HCT116 (cell line): Measurements from ENCODE around the gene FAM53B.

ENCODE experiments used
- EZH2 ChIP-seq: fragments of 200-600 bp; sonication (generic); IDR thresholded peaks from 2 replicates; pipeline ENCODE4 v1.6.1; 2017; ENCODE audit warnings: antibody characterized with exemption, mixed run types
- POLR2A ChIP-seq: IDR thresholded peaks from 2 replicates; pipeline ENCODE4 v1.7.0; 2011; ENCODE audit warnings: borderline replicate concordance; ENCODE audit not compliant: insufficient read depth, insufficient read length; ENCODE audit errors: extremely low read depth
- SP1 ChIP-seq: IDR thresholded peaks from 2 replicates; pipeline ENCODE4 v1.6.1; 2012; ENCODE audit warnings: low read depth
- TCF7L2 ChIP-seq: IDR thresholded peaks from 2 replicates; pipeline ENCODE4 v1.7.0; 2011; ENCODE audit warnings: borderline replicate concordance, inconsistent platforms; ENCODE audit not compliant: insufficient read depth, insufficient read length; ENCODE audit errors: extremely low read depth
- YY1 ChIP-seq: IDR thresholded peaks from 2 replicates; pipeline ENCODE4 v1.6.1; 2011; ENCODE audit warnings: low read length, low read depth, moderate library complexity, mild to moderate bottlenecking; ENCODE audit not compliant: insufficient replicate concordance; ENCODE audit errors: extremely low read depth
- TF ChIP-seq, protein P1 (sequence below), 3 experiments: fragments of 200-600 bp in 1 of 3; sonication (generic) in 1 of 3; IDR thresholded peaks in 2 of 3; conservative IDR thresholded peaks in 1 of 3; 2 replicates each; pipeline ENCODE4 v1.5.1; 2012 to 2017; ENCODE audit warnings: low read depth in 2 of 3, low read length in 2 of 3, antibody characterized with exemption in 1 of 3, borderline replicate concordance in 1 of 3, control low read depth in 1 of 3, mild to moderate bottlenecking in 1 of 3, mixed read lengths in 1 of 3, mixed run types in 1 of 3, moderate library complexity in 1 of 3; ENCODE audit not compliant: insufficient read depth in 1 of 3
- TF ChIP-seq, protein P2 (sequence below): IDR thresholded peaks from 2 replicates; pipeline ENCODE4 v1.6.1; 2012
- TF ChIP-seq, protein P3 (sequence below): IDR thresholded peaks from 2 replicates; pipeline ENCODE4 v1.6.1; 2012; ENCODE audit warnings: low read depth

DNA sequence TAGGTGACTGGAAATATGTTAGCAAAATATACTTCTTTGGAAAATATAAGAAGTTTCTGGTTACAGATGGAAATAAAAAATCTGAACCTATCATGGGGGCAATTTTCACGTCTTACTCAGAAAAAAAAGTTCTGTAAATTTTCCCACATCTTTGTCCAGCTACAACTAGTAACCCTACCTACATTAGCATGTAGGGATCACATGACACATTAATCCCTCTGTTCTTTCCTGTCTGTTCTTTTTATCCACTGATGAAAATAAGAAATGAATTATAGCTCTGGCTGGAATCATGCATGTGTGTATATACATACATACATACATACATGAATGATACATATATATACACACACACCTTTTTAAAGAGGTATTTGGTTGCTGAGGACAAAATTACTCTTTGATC is 3.6 kb upstream of the FAM53B start:
- TF ChIP-seq, protein P1, sequence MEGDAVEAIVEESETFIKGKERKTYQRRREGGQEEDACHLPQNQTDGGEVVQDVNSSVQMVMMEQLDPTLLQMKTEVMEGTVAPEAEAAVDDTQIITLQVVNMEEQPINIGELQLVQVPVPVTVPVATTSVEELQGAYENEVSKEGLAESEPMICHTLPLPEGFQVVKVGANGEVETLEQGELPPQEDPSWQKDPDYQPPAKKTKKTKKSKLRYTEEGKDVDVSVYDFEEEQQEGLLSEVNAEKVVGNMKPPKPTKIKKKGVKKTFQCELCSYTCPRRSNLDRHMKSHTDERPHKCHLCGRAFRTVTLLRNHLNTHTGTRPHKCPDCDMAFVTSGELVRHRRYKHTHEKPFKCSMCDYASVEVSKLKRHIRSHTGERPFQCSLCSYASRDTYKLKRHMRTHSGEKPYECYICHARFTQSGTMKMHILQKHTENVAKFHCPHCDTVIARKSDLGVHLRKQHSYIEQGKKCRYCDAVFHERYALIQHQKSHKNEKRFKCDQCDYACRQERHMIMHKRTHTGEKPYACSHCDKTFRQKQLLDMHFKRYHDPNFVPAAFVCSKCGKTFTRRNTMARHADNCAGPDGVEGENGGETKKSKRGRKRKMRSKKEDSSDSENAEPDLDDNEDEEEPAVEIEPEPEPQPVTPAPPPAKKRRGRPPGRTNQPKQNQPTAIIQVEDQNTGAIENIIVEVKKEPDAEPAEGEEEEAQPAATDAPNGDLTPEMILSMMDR (IDR thresholded peaks at IDR 0.05 in 2 of 3, conservative IDR thresholded peaks at IDR 0.05 in 1 of 3; ENCODE audit: borderline replicate concordance in 1 of 3, insufficient read depth in 1 of 3, low read depth in 2 of 3, low read length in 2 of 3) = no peak
- TF ChIP-seq EZH2 (no peak), SP1 (no peak), POLR2A (no peak), TCF7L2 (no peak), YY1 (no peak)
- TF ChIP-seq, protein P2, sequence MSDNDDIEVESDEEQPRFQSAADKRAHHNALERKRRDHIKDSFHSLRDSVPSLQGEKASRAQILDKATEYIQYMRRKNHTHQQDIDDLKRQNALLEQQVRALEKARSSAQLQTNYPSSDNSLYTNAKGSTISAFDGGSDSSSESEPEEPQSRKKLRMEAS = no peak
- TF ChIP-seq, protein P3, sequence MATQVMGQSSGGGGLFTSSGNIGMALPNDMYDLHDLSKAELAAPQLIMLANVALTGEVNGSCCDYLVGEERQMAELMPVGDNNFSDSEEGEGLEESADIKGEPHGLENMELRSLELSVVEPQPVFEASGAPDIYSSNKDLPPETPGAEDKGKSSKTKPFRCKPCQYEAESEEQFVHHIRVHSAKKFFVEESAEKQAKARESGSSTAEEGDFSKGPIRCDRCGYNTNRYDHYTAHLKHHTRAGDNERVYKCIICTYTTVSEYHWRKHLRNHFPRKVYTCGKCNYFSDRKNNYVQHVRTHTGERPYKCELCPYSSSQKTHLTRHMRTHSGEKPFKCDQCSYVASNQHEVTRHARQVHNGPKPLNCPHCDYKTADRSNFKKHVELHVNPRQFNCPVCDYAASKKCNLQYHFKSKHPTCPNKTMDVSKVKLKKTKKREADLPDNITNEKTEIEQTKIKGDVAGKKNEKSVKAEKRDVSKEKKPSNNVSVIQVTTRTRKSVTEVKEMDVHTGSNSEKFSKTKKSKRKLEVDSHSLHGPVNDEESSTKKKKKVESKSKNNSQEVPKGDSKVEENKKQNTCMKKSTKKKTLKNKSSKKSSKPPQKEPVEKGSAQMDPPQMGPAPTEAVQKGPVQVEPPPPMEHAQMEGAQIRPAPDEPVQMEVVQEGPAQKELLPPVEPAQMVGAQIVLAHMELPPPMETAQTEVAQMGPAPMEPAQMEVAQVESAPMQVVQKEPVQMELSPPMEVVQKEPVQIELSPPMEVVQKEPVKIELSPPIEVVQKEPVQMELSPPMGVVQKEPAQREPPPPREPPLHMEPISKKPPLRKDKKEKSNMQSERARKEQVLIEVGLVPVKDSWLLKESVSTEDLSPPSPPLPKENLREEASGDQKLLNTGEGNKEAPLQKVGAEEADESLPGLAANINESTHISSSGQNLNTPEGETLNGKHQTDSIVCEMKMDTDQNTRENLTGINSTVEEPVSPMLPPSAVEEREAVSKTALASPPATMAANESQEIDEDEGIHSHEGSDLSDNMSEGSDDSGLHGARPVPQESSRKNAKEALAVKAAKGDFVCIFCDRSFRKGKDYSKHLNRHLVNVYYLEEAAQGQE = no peak
